HepG2 (cell line): ENCODE data around the gene COL9A3. TPM values are rescaled to one million over a fixed set of nuclear protein-coding genes. Genes with fewer than 3 reads are reported as not detected.

Experiments
- ATAC-seq: fragments of 200-7000 bp; cut with Tn5 transposase; 3 replicates; pipeline ENCODE4 v1.9.1; 2020; ENCODE audit warnings: mild to moderate bottlenecking, moderate library complexity
- BruUV-seq: library from RNA; stranded (reverse); fragments of 400-500 nt; replicated peaks from 2 replicates; lab custom pipeline; 2021; lab: Mats Ljungman, UMichigan
- CTCF ChIA-PET: fragments of 300-600 bp; formaldehyde crosslinking; extraction: SDS; loops from one replicate; lab custom pipeline; 2021; ENCODE audit warnings: low total read pairs, inconsistent platforms, low intra/inter-chr PET ratio; lab: Yijun Ruan, JAX
- POLR2A ChIA-PET: fragments of 350-600 bp; sonication (Branson Sonifier 250); formaldehyde crosslinking; loops from one replicate; lab custom pipeline; 2020; ENCODE audit warnings: antibody characterized with exemption, inconsistent platforms; lab: Yijun Ruan, JAX
- DNase-seq: peaks from one replicate; pipeline ENCODE4 v3.0.0-alpha.2; 2015; ENCODE audit warnings: low spot score
- FAIRE-seq: peaks from 3 replicates; lab custom pipeline; 2011; peaks lifted over from hg19 to GRCh38; lab: Jason Lieb, UNC
- H2AFZ ChIP-seq: one replicate; pipeline ENCODE4 v1.6.1; 2011; ENCODE audit warnings: low read length, inconsistent platforms
- H3K27ac ChIP-seq: fragments of 300-600 bp; 3 replicates; pipeline ENCODE4 v1.8.0; 2011; ENCODE audit warnings: mixed run types, mild to moderate bottlenecking, mixed read lengths, low read length, inconsistent platforms; ENCODE audit not compliant: insufficient read depth; ENCODE audit errors: extremely low read length
- H3K27me3 ChIP-seq, 2 experiments: fragments of 200-600 bp in 1 of 2; 2 replicates in 1 of 2; 3 replicates in 1 of 2; pipeline versions ENCODE4 v1.6.0 to v1.8.0; 2011; ENCODE audit warnings: low read length in 2 of 2, mild to moderate bottlenecking in 2 of 2, moderate library complexity in 2 of 2, inconsistent platforms in 1 of 2; ENCODE audit not compliant: insufficient read depth in 2 of 2, control insufficient read depth in 1 of 2
- H3K36me3 ChIP-seq, 2 experiments: fragments of 200-600 bp in 1 of 2; replicated peaks in 1 of 2; 2 replicates in 1 of 2; 3 replicates in 1 of 2; pipeline versions ENCODE4 v1.5.1 to v1.8.0; 2011; ENCODE audit warnings: low read length in 2 of 2, inconsistent platforms in 1 of 2; ENCODE audit not compliant: insufficient read depth in 2 of 2, control insufficient read depth in 1 of 2
- H3K4me1 ChIP-seq: 2 replicates; pipeline ENCODE4 v1.5.1; 2012; ENCODE audit warnings: low read length, inconsistent platforms; ENCODE audit not compliant: insufficient read depth
- H3K4me2 ChIP-seq: 2 replicates; pipeline ENCODE4 v1.6.0; 2011; ENCODE audit warnings: low read depth, low read length, inconsistent platforms
- H3K4me3 ChIP-seq, 3 experiments: fragments of 200-600 bp in 1 of 3; sonication (generic), shearing (Covaris generic) in 1 of 3; replicated peaks in 1 of 3; 2 replicates each; pipeline ENCODE4 v1.5.1; 2011 to 2016; ENCODE audit warnings: low read length in 3 of 3, inconsistent platforms in 2 of 3, low read depth in 2 of 3, mild to moderate bottlenecking in 2 of 3, control low read depth in 1 of 3, mixed read lengths in 1 of 3; ENCODE audit not compliant: insufficient read depth in 1 of 3
- H3K79me2 ChIP-seq: one replicate; pipeline ENCODE4 v1.6.1; 2011; ENCODE audit warnings: low read length, inconsistent platforms; ENCODE audit not compliant: insufficient read depth
- H3K9ac ChIP-seq: 2 replicates; pipeline ENCODE4 v1.6.0; 2011; ENCODE audit warnings: mild to moderate bottlenecking, low read depth, low read length, inconsistent platforms; ENCODE audit not compliant: insufficient read depth
- H3K9me3 ChIP-seq: 2 replicates; pipeline ENCODE4 v1.5.1; 2012; ENCODE audit warnings: mild to moderate bottlenecking, low read length
- H4K20me1 ChIP-seq: 2 replicates; pipeline ENCODE4 v1.6.0; 2011; ENCODE audit warnings: inconsistent platforms, mild to moderate bottlenecking, low read length, moderate library complexity; ENCODE audit not compliant: insufficient read depth
- ARNT2 ChIP-seq: sonication (generic); formaldehyde crosslinking; IDR thresholded peaks from 2 replicates; pipeline ENCODE4 v1.8.0; 2022; ENCODE audit warnings: mild to moderate bottlenecking, low read depth, missing genetic modification reagents, moderate library complexity
- BRCA1 ChIP-seq: sonication (generic); formaldehyde crosslinking; IDR thresholded peaks from 2 replicates; pipeline ENCODE4 v1.4.0; 2020; ENCODE audit warnings: missing genetic modification reagents
- FOSL2 ChIP-seq: sonication (generic); formaldehyde crosslinking; IDR thresholded peaks from 2 replicates; pipeline ENCODE4 v1.4.0; 2020; ENCODE audit warnings: missing genetic modification reagents
- MIXL1 ChIP-seq: IDR thresholded peaks from 2 replicates; pipeline ENCODE4 v1.6.1; 2016
- NFYC ChIP-seq: IDR thresholded peaks from 2 replicates; pipeline ENCODE4 v1.6.1; 2016; ENCODE audit warnings: missing genetic modification reagents, missing compliant biosample characterization
- RAD21 ChIP-seq: fragments of 450-650 bp; formaldehyde crosslinking; IDR thresholded peaks from 2 replicates; pipeline ENCODE4 v1.5.0; 2020; ENCODE audit warnings: mild to moderate bottlenecking
- SALL1 ChIP-seq: sonication (generic); formaldehyde crosslinking; IDR thresholded peaks from 2 replicates; pipeline ENCODE4 v1.8.0; 2022; ENCODE audit warnings: mild to moderate bottlenecking, missing genetic modification reagents
- SMC3 ChIP-seq: IDR thresholded peaks from 2 replicates; pipeline ENCODE4 v1.6.1; 2011; ENCODE audit warnings: low read length, improper control_type of control experiment
- SRSF4 ChIP-seq: fragments of 200-400 bp; formaldehyde crosslinking; IDR thresholded peaks from one replicate; pipeline ENCODE4 v1.6.1; 2018; ENCODE audit warnings: mild to moderate bottlenecking, low read depth, low read length, moderate library complexity; ENCODE audit not compliant: poor library complexity, severe bottlenecking
- STAG1 ChIP-seq: sonication (generic); formaldehyde crosslinking; IDR thresholded peaks from 2 replicates; pipeline ENCODE4 v1.4.0; 2020; ENCODE audit warnings: missing genetic modification reagents
- TEAD3 ChIP-seq: optimal IDR thresholded peaks from 2 replicates; pipeline ENCODE3; 2016; ENCODE audit warnings: borderline replicate concordance
- ZNF598 ChIP-seq: sonication (generic); formaldehyde crosslinking; IDR thresholded peaks from 2 replicates; pipeline ENCODE4 v1.5.1; 2020; ENCODE audit warnings: mild to moderate bottlenecking, missing genetic modification reagents, borderline replicate concordance
- WGBS: methylation state at CpG from one replicate; pipeline ENCODE4 v1.1.6; 2017; ENCODE audit warnings: low lambda C conversion rate; 5-methylcytosine and 5-hydroxymethylcytosine counted together
- in situ Hi-C: cut with HindIII; loops from 2 replicates; pipeline ENCODE4 v1.10.0; 2017; ENCODE audit warnings: low pct_unique_long_range_greater_than_20kb; ENCODE audit not compliant: extremely low pct_ligation_motif_present
- intact Hi-C: fragments of 100-400 bp; cut with micrococcal nuclease; formaldehyde crosslinking; loops from one replicate; pipeline ENCODE4 v1.10.0; 2022; ENCODE audit not compliant: unreplicated experiment
- polyA plus RNA-seq, 8 experiments: library from polyadenylated mRNA; depleted of rRNA in 3 of 8; stranded (reverse) in 7 of 8; unstranded in 1 of 8; fragments of >200 nt; fragmentation: Illumina TruSeq in 4 of 8; extraction: Trizol in 4 of 8; gene quantifications; 2 replicates each; pipeline versions ENCODE4 v1.2.1 to v1.2.3, GENCODE V29; 2011 to 2016; ENCODE audit warnings: low read depth in 4 of 8, missing spikeins in 1 of 8, mixed read lengths in 1 of 8; ENCODE audit not compliant: insufficient read depth in 1 of 8
- total RNA-seq, 5 experiments: library from RNA; depleted of rRNA; stranded (reverse); fragments of >200 nt; fragmentation: Illumina TruSeq; extraction: Trizol; gene quantifications; 2 replicates each; pipeline ENCODE4 v1.2.3, GENCODE V29; 2016; ENCODE audit warnings: low read depth in 1 of 5
- TF ChIP-seq, protein P1 (sequence below): sonication (generic); formaldehyde crosslinking; IDR thresholded peaks from 2 replicates; pipeline ENCODE4 v1.4.0; 2020; ENCODE audit warnings: missing genetic modification reagents
- TF ChIP-seq, protein P2 (sequence below): sonication (generic); formaldehyde crosslinking; IDR thresholded peaks from 2 replicates; pipeline ENCODE4 v1.4.0; 2020; ENCODE audit warnings: missing genetic modification reagents

COL9A3 gene
- total and polyA plus RNA-seq, 2 of the 13 experiments (the other 11 are each of a cell fraction or from before 2014, with no cell fraction given), result 155 to 204 TPM

DNA sequence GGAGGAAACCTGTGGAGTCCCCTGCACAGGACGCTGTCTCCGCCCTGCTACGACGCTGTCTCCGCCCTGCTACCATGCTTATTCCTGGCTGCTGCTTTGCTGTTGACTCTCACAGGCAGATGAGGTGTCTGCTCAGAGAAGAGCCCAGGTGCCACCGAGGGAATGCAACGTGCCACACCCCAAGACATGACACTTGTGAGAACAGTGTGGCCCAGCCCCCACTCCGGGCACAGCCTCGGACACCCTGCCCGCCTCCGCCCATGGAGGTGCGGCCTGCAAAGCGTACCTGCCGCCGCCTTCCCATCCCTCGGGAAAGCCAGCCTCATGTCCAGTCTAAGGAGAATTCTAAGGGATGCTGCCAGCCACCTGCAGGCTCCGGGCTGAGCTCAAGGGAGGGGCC, 36.2 kb upstream of the COL9A3 start (continued):
- TF ChIP-seq, protein P1, sequence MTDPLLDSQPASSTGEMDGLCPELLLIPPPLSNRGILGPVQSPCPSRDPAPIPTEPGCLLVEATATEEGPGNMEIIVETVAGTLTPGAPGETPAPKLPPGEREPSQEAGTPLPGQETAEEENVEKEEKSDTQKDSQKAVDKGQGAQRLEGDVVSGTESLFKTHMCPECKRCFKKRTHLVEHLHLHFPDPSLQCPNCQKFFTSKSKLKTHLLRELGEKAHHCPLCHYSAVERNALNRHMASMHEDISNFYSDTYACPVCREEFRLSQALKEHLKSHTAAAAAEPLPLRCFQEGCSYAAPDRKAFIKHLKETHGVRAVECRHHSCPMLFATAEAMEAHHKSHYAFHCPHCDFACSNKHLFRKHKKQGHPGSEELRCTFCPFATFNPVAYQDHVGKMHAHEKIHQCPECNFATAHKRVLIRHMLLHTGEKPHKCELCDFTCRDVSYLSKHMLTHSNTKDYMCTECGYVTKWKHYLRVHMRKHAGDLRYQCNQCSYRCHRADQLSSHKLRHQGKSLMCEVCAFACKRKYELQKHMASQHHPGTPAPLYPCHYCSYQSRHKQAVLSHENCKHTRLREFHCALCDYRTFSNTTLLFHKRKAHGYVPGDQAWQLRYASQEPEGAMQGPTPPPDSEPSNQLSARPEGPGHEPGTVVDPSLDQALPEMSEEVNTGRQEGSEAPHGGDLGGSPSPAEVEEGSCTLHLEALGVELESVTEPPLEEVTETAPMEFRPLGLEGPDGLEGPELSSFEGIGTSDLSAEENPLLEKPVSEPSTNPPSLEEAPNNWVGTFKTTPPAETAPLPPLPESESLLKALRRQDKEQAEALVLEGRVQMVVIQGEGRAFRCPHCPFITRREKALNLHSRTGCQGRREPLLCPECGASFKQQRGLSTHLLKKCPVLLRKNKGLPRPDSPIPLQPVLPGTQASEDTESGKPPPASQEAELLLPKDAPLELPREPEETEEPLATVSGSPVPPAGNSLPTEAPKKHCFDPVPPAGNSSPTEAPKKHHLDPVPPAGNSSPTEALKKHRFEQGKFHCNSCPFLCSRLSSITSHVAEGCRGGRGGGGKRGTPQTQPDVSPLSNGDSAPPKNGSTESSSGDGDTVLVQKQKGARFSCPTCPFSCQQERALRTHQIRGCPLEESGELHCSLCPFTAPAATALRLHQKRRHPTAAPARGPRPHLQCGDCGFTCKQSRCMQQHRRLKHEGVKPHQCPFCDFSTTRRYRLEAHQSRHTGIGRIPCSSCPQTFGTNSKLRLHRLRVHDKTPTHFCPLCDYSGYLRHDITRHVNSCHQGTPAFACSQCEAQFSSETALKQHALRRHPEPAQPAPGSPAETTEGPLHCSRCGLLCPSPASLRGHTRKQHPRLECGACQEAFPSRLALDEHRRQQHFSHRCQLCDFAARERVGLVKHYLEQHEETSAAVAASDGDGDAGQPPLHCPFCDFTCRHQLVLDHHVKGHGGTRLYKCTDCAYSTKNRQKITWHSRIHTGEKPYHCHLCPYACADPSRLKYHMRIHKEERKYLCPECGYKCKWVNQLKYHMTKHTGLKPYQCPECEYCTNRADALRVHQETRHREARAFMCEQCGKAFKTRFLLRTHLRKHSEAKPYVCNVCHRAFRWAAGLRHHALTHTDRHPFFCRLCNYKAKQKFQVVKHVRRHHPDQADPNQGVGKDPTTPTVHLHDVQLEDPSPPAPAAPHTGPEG (CRISPR knock-in tag), result no peak
- TF ChIP-seq SRSF4, result no peak

GRCh38 chr20:62782149-62782892, 34.5 kb upstream of the COL9A3 start:
- 39% methylated on average over 18 of the region's 18 CpGs for WGBS
- BruUV-seq, result no TSS peak
- peak; percentile 53 for ATAC-seq
- Histone ChIP-seq H3K9ac (no peak overlapping the region), H3K79me2 (no peaks in the 10 kb centered on the region), H3K27me3 (peaks cover 20 to 70% of the 10 kb centered on the region in 2 experiments), H3K27ac (no peak overlapping the region), H2AFZ (no peak overlapping the region), H3K9me3 (no peaks in the 10 kb centered on the region), H3K4me1 (peaks cover 28% of the 10 kb centered on the region), H4K20me1 (no peaks in the 10 kb centered on the region), H3K4me3 (no peak overlapping the region), H3K36me3 (no peaks in the 10 kb centered on the region), H3K4me2 (no peak overlapping the region)
- peak; percentile 53 for DNase-seq
- ChIA-PET POLR2A (interaction anchor here (1.9 kb wide), 1 partner anchor 12 kb away, joined by 9 read pairs; no protein-coding TSS in a partner anchor), CTCF (interaction anchor here (0.7 to 1.7 kb wide), 2 partner anchors 9 to 114 kb away, joined by 3 to 8 read pairs; no protein-coding TSS in a partner anchor)
- intact Hi-C loops, result no loop called here
- in situ Hi-C loops, result loop anchor here (25.0 kb wide), 1 partner anchor 270 kb away; no protein-coding TSS in a partner anchor
- FAIRE-seq, result peak; percentile 65
- 0 out of 2 replicates have a peak, but pooled peaks have one; percentile 13 for TF ChIP-seq RAD21 (CRISPR knock-in tag)
- TF ChIP-seq MIXL1 (CRISPR knock-in tag), result no peak
- TF ChIP-seq STAG1 (CRISPR knock-in tag), result peak; percentile 53
- TF ChIP-seq ZNF598 (CRISPR knock-in tag), result 0 out of 2 replicates have a peak, but pooled peaks have one; percentile 29
- peak; percentile 39; the same call in 1 of the 2 replicates for TF ChIP-seq NFYC (CRISPR knock-in tag)
- peak; percentile 42 for TF ChIP-seq TEAD3 (CRISPR knock-in tag)
- 0 out of 2 replicates have a peak, but pooled peaks have one; percentile 27 for TF ChIP-seq ARNT2 (CRISPR knock-in tag)
- no peak for TF ChIP-seq BRCA1 (CRISPR knock-in tag)
- peak; percentile 32; the same call in 1 of the 2 replicates for TF ChIP-seq SMC3
- TF ChIP-seq, protein P2, sequence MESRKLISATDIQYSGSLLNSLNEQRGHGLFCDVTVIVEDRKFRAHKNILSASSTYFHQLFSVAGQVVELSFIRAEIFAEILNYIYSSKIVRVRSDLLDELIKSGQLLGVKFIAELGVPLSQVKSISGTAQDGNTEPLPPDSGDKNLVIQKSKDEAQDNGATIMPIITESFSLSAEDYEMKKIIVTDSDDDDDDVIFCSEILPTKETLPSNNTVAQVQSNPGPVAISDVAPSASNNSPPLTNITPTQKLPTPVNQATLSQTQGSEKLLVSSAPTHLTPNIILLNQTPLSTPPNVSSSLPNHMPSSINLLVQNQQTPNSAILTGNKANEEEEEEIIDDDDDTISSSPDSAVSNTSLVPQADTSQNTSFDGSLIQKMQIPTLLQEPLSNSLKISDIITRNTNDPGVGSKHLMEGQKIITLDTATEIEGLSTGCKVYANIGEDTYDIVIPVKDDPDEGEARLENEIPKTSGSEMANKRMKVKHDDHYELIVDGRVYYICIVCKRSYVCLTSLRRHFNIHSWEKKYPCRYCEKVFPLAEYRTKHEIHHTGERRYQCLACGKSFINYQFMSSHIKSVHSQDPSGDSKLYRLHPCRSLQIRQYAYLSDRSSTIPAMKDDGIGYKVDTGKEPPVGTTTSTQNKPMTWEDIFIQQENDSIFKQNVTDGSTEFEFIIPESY (CRISPR knock-in tag), result 0 out of 2 replicates have a peak, but pooled peaks have one; percentile 5
- 0 out of 2 replicates have a peak, but pooled peaks have one; percentile 6 for TF ChIP-seq FOSL2 (CRISPR knock-in tag)
- peak; percentile 30; the same call in 1 of the 2 replicates for TF ChIP-seq SALL1
